HS-27A (cell line): ENCODE measurements around the gene SH3YL1.
"Not testable (repeated sequence)": the region's sequence is repeated elsewhere in the genome, so short reads cannot be mapped to it uniquely, and the experiment has no call there.

Source experiments
- DNase-seq: peaks from one replicate; pipeline ENCODE4 v3.0.0-alpha.2; 2012; ENCODE audit warnings: low read depth, missing footprints

SH3YL1 gene

GRCh38 chr2:177733-178132 is 86.1 kb downstream of the SH3YL1 start:
- DNase-seq: no peak

- DNase-seq: no peak
Observed at GRCh38 chr2:176917-177316, 86.9 kb downstream of the SH3YL1 start.

GRCh38 chr2:175880-176820 is 87.7 kb downstream of the SH3YL1 start:
- no peak for DNase-seq

- DNase-seq: no peak
Observed at GRCh38 chr2:175161-175786, 88.6 kb downstream of the SH3YL1 start.

GRCh38 chr2:172120-172519 is 91.7 kb downstream of the SH3YL1 start:
- DNase-seq: not testable (repeated sequence)

GRCh38 chr2:169741-170140 is 94.1 kb downstream of the SH3YL1 start:
- DNase-seq: no peak
